D721Med (cell line): ENCODE measurements around the gene RPL41.

Experiments
- DNase-seq: peaks from one replicate; pipeline ENCODE4 v3.0.0; 2011; ENCODE audit warnings: low spot score; ENCODE audit not compliant: insufficient read length
- FAIRE-seq: peaks from 2 replicates; lab custom pipeline; 2011; peaks lifted over from hg19 to GRCh38; lab: Jason Lieb, UNC
- TF ChIP-seq, protein P1 (sequence below): IDR thresholded peaks from 2 replicates; pipeline ENCODE4 v1.5.1; 2012; ENCODE audit warnings: mild to moderate bottlenecking, control low read depth; ENCODE audit not compliant: insufficient read depth; ENCODE audit errors: missing control alignments

Gene RPL41

DNA sequence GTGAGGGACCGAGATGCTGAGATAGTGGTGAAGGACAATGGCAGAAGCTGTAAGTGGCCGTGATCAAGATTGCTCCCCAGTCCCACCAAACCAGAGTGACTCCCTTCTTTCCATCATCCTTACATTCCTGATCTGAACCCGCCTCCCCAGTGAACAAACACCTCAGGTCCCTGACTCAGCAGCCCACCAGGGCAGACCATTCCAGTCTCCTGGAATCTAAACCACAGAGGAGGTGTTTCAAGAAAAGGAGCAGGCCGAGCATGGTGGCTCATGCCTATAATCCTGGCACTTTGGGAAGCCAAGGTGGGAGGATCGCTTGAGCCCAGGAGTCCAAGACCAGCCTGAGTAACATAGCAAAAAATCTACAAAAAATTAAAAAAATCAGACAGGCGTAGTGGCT lies 29.8 kb upstream of the RPL41 start:
- TF ChIP-seq, protein P1, sequence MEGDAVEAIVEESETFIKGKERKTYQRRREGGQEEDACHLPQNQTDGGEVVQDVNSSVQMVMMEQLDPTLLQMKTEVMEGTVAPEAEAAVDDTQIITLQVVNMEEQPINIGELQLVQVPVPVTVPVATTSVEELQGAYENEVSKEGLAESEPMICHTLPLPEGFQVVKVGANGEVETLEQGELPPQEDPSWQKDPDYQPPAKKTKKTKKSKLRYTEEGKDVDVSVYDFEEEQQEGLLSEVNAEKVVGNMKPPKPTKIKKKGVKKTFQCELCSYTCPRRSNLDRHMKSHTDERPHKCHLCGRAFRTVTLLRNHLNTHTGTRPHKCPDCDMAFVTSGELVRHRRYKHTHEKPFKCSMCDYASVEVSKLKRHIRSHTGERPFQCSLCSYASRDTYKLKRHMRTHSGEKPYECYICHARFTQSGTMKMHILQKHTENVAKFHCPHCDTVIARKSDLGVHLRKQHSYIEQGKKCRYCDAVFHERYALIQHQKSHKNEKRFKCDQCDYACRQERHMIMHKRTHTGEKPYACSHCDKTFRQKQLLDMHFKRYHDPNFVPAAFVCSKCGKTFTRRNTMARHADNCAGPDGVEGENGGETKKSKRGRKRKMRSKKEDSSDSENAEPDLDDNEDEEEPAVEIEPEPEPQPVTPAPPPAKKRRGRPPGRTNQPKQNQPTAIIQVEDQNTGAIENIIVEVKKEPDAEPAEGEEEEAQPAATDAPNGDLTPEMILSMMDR, result no peak
- DNase-seq (no peak), FAIRE-seq (no peak)

DNA sequence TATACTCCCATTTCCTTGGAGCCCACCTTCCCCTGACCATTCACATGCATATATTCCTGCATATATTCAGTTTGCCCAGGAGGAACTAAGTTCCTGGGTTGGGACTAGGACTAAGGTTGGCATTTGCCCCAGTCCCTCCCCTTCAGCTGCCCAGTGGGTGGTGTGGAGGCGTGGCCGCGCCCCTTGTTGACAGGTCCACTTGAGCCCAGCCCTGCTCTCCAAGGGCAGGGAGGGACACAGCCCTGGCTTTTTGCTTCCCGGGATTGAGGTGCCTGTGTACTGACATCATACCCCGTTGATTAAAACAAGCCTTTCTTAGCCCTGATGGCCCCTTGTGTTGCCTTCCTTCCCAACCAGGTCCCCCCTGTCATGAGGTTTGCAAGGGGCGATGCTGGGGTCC lies 29.2 kb upstream of the RPL41 start:
- no peak for DNase-seq
- TF ChIP-seq, protein P1, result no peak
- FAIRE-seq, result no peak

DNA sequence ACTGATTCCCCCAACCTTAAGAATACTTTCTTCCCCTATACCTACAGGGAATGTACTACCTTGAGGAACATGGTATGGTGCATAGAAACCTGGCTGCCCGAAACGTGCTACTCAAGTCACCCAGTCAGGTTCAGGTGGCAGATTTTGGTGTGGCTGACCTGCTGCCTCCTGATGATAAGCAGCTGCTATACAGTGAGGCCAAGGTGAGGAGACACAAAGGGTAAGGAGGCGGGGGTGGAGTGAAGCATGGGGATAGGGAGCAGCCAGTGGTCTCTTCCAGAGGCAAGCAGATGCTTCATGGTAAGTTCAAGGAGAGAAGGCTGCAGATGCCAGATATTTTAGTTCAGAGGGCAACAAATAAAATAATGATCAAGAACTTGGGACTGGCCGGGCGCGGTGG lies 18.7 kb upstream of the RPL41 start:
- TF ChIP-seq, protein P1, result no peak
- FAIRE-seq (no peak), DNase-seq (no peak)

DNA sequence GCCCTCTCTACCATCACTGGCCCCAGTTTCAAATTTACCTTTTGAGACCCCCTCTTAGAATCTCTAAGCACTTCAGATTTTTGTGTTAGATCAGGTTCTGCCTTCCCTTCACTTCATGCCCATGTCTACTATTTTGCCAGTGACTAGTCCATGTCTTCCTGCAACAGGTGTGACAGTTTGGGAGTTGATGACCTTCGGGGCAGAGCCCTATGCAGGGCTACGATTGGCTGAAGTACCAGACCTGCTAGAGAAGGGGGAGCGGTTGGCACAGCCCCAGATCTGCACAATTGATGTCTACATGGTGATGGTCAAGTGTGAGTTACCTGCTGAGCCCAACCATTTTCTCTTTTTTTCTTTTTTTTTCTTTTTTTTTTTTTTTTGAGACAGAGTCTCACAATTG lies 17.8 kb upstream of the RPL41 start:
- no peak for DNase-seq

DNA sequence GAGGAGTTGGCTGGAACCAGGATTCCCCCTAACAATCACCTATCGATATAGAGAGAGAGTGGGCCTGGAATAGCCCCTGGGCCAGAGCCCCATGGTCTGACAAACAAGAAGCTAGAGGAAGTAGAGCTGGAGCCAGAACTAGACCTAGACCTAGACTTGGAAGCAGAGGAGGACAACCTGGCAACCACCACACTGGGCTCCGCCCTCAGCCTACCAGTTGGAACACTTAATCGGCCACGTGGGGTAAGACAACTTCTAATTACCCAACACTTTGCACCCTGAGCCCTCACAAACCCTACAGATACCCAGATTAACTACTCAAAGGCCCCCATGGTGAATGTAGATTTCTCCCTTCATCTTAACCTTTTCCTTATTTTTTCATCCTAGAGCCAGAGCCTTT lies 16.6 kb upstream of the RPL41 start:
- no peak for DNase-seq
- TF ChIP-seq, protein P1, result no peak
- FAIRE-seq, result no peak

More for the DNA sequence above, 17.8 kb upstream of the RPL41 start:
- FAIRE-seq, result no peak
- TF ChIP-seq, protein P1, result no peak

DNA sequence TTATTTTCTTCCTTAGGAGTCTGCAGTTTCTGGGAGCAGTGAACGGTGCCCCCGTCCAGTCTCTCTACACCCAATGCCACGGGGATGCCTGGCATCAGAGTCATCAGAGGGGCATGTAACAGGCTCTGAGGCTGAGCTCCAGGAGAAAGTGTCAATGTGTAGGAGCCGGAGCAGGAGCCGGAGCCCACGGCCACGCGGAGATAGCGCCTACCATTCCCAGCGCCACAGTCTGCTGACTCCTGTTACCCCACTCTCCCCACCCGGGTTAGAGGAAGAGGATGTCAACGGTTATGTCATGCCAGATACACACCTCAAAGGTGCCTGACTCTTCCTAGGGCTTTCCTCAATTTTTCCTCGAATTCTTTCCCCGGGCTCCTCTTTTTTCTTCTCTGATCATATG lies 15.4 kb upstream of the RPL41 start:
- DNase-seq, result no peak
- no peak for FAIRE-seq
- TF ChIP-seq, protein P1, result no peak

DNA sequence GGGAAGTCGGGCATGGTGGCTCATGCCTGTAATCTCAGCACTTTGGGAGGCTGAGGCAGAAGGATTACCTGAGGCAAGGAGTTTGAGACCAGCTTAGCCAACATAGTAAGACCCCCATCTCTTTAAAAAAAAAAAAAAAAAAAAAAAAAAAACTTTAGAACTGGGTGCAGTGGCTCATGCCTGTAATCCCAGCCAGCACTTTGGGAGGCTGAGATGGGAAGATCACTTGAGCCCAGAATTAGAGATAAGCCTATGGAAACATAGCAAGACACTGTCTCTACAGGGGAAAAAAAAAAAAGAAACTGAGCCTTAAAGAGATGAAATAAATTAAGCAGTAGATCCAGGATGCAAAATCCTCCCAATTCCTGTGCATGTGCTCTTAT lies 13.8 kb upstream of the RPL41 start:
- FAIRE-seq (no peak), DNase-seq (no peak)
- TF ChIP-seq, protein P1, result no peak
